HG03432 (cell line): ENCODE measurements around the gene RHEX.
"Not testable (repeated sequence)": the region's sequence is repeated elsewhere in the genome, so short reads cannot be mapped to it uniquely, and the experiment has no call there.

Experiments used
- ATAC-seq: cut with Tn5 transposase; IDR thresholded peaks from one replicate; pipeline ENCODE4 v1.9.1; 2021; ENCODE audit warnings: mild to moderate bottlenecking, moderate library complexity; ENCODE audit not compliant: unreplicated experiment

The RHEX gene

GRCh38 chr1:206052919-206053610 lies at the start of gene RHEX:
RHEX (plus strand) TSS chr1:206053173; CDS start chr1:206097829, 44,656 bp downstream.
- ATAC-seq = not testable (repeated sequence)

- ATAC-seq = no peak
Measured at GRCh38 chr1:206003854-206004800, 48.8 kb upstream of the RHEX start.

GRCh38 chr1:206004826-206005225 lies 48.1 kb upstream of the RHEX start:
- ATAC-seq = no peak

- ATAC-seq = no peak
Measured at GRCh38 chr1:206005234-206005633, 47.7 kb upstream of the RHEX start.

- no peak for ATAC-seq
Measured at GRCh38 chr1:206005778-206006180, 47.2 kb upstream of the RHEX start.

- no peak for ATAC-seq
Measured at GRCh38 chr1:206006946-206007345, 46.0 kb upstream of the RHEX start.

- ATAC-seq = no peak
Measured at GRCh38 chr1:206010060-206010459, 42.9 kb upstream of the RHEX start.

GRCh38 chr1:206011057-206011456 lies 41.9 kb upstream of the RHEX start:
- no peak for ATAC-seq

GRCh38 chr1:206012086-206012859 lies 40.7 kb upstream of the RHEX start:
- ATAC-seq = peak; percentile 96

- no peak for ATAC-seq
Measured at GRCh38 chr1:206013026-206013795, 39.8 kb upstream of the RHEX start.

GRCh38 chr1:206014601-206015000 lies 38.4 kb upstream of the RHEX start:
- ATAC-seq = no peak

- no peak for ATAC-seq
Measured at GRCh38 chr1:206015071-206015470, 37.9 kb upstream of the RHEX start.

- ATAC-seq = no peak
Measured at GRCh38 chr1:206020393-206021007, 32.5 kb upstream of the RHEX start.

- no peak for ATAC-seq
Measured at GRCh38 chr1:206021008-206021625, 31.9 kb upstream of the RHEX start.

GRCh38 chr1:206021626-206022365 lies 31.2 kb upstream of the RHEX start:
- no peak for ATAC-seq

- ATAC-seq = no peak
Measured at GRCh38 chr1:206022766-206023165, 30.2 kb upstream of the RHEX start.

GRCh38 chr1:206023695-206024094 lies 29.3 kb upstream of the RHEX start, which contains the start of gene CTSE:
CTSE (minus strand) TSS chr1:206023895; CDS start chr1:206023791, 104 bp downstream.
- no peak for ATAC-seq

GRCh38 chr1:206025283-206025820 lies 27.6 kb upstream of the RHEX start:
- no peak for ATAC-seq
